ENCODE measurements around the gene POLR2J. TPM values are rescaled to one million over a fixed set of nuclear protein-coding genes. Genes with fewer than 3 reads are reported as not detected.

The POLR2J gene
- total RNA-seq, 1 experiment from 2014 or later, result 69.4 TPM

DNA sequence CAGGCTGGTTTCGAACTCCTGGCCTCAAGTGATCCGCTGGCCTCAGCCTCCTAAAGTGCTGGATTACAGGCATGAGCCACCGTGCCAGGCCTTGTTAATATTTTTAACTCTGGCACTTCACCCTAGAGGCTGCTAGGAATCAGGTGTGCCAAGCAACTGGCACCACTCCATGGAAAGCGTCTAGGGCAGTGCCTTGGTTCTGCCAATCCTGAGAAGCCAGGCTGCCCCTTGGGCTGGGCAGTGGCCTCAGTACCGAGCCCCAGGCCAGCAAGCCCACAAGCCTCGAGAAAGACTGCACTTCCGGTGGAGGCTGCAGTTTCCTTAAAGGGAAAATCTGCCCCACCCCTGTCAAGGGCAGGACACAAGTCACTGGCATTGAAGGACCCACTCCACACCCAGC is 25.4 kb downstream of the POLR2J start:
- Histone ChIP-seq H3K27me3 (ENCODE audit: control insufficient read depth, insufficient read depth, low read length) (no peaks in the 10 kb centered on the region), H3K36me3 (ENCODE audit: control insufficient read depth, insufficient read depth, low read length) (no peaks in the 10 kb centered on the region), H3K4me3 (ENCODE audit: low read depth in 2 of 2, low read length in 2 of 2) (no peak overlapping the region), H3K9me3 (ENCODE audit: control insufficient read depth, insufficient read depth, low read depth, low read length) (no peaks in the 10 kb centered on the region), H3K27ac (ENCODE audit: low read length) (no peak overlapping the region), H3K4me1 (ENCODE audit: control insufficient read depth, insufficient read depth, low read length) (peaks cover 9% of the 10 kb centered on the region)
- no peak for ATAC-seq
- intact Hi-C loops (cut with micrococcal nuclease; ENCODE audit: unreplicated experiment) (no loop called here), in situ Hi-C loops (cut with HindIII; ENCODE audit: low pct_unique_long_range_greater_than_20kb, low sequenced_read_pairs) (no loop called here)
- POLR2A ChIA-PET, result no interaction called here
- TF ChIP-seq, protein P1, sequence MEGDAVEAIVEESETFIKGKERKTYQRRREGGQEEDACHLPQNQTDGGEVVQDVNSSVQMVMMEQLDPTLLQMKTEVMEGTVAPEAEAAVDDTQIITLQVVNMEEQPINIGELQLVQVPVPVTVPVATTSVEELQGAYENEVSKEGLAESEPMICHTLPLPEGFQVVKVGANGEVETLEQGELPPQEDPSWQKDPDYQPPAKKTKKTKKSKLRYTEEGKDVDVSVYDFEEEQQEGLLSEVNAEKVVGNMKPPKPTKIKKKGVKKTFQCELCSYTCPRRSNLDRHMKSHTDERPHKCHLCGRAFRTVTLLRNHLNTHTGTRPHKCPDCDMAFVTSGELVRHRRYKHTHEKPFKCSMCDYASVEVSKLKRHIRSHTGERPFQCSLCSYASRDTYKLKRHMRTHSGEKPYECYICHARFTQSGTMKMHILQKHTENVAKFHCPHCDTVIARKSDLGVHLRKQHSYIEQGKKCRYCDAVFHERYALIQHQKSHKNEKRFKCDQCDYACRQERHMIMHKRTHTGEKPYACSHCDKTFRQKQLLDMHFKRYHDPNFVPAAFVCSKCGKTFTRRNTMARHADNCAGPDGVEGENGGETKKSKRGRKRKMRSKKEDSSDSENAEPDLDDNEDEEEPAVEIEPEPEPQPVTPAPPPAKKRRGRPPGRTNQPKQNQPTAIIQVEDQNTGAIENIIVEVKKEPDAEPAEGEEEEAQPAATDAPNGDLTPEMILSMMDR (IDR thresholded peaks at IDR 0.05), result no peak
- no peak for TF ChIP-seq TCF7L2 (IDR thresholded peaks at IDR 0.05; ENCODE audit: low read depth, low read length)
- TF ChIP-seq, protein P2, sequence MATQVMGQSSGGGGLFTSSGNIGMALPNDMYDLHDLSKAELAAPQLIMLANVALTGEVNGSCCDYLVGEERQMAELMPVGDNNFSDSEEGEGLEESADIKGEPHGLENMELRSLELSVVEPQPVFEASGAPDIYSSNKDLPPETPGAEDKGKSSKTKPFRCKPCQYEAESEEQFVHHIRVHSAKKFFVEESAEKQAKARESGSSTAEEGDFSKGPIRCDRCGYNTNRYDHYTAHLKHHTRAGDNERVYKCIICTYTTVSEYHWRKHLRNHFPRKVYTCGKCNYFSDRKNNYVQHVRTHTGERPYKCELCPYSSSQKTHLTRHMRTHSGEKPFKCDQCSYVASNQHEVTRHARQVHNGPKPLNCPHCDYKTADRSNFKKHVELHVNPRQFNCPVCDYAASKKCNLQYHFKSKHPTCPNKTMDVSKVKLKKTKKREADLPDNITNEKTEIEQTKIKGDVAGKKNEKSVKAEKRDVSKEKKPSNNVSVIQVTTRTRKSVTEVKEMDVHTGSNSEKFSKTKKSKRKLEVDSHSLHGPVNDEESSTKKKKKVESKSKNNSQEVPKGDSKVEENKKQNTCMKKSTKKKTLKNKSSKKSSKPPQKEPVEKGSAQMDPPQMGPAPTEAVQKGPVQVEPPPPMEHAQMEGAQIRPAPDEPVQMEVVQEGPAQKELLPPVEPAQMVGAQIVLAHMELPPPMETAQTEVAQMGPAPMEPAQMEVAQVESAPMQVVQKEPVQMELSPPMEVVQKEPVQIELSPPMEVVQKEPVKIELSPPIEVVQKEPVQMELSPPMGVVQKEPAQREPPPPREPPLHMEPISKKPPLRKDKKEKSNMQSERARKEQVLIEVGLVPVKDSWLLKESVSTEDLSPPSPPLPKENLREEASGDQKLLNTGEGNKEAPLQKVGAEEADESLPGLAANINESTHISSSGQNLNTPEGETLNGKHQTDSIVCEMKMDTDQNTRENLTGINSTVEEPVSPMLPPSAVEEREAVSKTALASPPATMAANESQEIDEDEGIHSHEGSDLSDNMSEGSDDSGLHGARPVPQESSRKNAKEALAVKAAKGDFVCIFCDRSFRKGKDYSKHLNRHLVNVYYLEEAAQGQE (IDR thresholded peaks at IDR 0.05; ENCODE audit: insufficient read depth in 1 of 2, low read depth in 2 of 2, low read length in 1 of 2), result no peak
- no peak for TF ChIP-seq SIN3A (IDR thresholded peaks at IDR 0.05; ENCODE audit: borderline replicate concordance, insufficient read depth, low read depth, low read length)
- TF ChIP-seq POLR2AphosphoS5 (IDR thresholded peaks at IDR 0.05; ENCODE audit: low read depth, low read length), result no peak
- no TSS peak for BruUV-seq (replicated peaks)
- CTCF ChIA-PET, result interaction anchor here (0.7 kb wide), 1 partner anchor 179 kb away, joined by 3 read pairs; no protein-coding TSS in a partner anchor
- DNase-seq (ENCODE audit: low read depth, low spot score), result no peak

DNA sequence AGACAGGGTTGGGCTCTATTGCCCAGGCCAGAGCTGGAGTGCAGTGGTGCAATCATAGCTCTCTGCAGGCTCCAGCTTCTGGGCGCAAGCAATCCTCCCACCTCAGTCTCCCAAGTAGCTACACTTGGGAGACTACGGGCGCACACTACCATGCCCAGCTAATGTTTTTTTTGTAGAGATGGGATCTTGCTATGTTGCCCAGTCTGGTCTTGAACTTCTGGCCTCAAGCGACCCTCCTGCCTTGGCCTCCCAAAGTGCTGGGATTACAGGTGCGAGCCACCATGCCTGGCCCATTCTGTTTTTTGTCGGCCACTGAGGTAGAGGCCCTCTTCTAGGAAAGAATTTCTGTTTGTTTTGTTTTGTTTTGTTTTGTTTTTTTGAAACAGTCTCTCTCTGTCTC is 26.3 kb downstream of the POLR2J start:
- ChIA-PET CTCF (interaction anchor here (0.7 kb wide), 1 partner anchor 178 kb away, joined by 3 read pairs; no protein-coding TSS in a partner anchor), POLR2A (no interaction called here)
- Histone ChIP-seq H3K9me3 (ENCODE audit: control insufficient read depth, insufficient read depth, low read depth, low read length) (no peaks in the 10 kb centered on the region), H3K27me3 (ENCODE audit: control insufficient read depth, insufficient read depth, low read length) (no peaks in the 10 kb centered on the region), H3K4me1 (ENCODE audit: control insufficient read depth, insufficient read depth, low read length) (peaks cover 9% of the 10 kb centered on the region), H3K27ac (ENCODE audit: low read length) (no peak overlapping the region), H3K4me3 (ENCODE audit: low read depth in 2 of 2, low read length in 2 of 2) (no peak overlapping the region), H3K36me3 (ENCODE audit: control insufficient read depth, insufficient read depth, low read length) (no peaks in the 10 kb centered on the region)
- DNase-seq (ENCODE audit: low read depth, low spot score) (no peak), ATAC-seq (no peak)
- intact Hi-C loops (cut with micrococcal nuclease; ENCODE audit: unreplicated experiment), result no loop called here
- BruUV-seq (replicated peaks), result no TSS peak
- TF ChIP-seq, protein P2 (IDR thresholded peaks at IDR 0.05; ENCODE audit: insufficient read depth in 1 of 2, low read depth in 2 of 2, low read length in 1 of 2), result no peak
- TF ChIP-seq TCF7L2 (IDR thresholded peaks at IDR 0.05; ENCODE audit: low read depth, low read length), result no peak
- TF ChIP-seq POLR2AphosphoS5 (IDR thresholded peaks at IDR 0.05; ENCODE audit: low read depth, low read length), result no peak
- no peak for TF ChIP-seq SIN3A (IDR thresholded peaks at IDR 0.05; ENCODE audit: borderline replicate concordance, insufficient read depth, low read depth, low read length)
- TF ChIP-seq, protein P1 (IDR thresholded peaks at IDR 0.05), result no peak
- in situ Hi-C loops (cut with HindIII; ENCODE audit: low pct_unique_long_range_greater_than_20kb, low sequenced_read_pairs), result no loop called here

All from Panc1 (cell line).